K562 (cell line): ENCODE data around the gene MBOAT2. TPM values are rescaled to one million over a fixed set of nuclear protein-coding genes. Genes with fewer than 3 reads are reported as not detected.

Source experiments
- ATAC-seq: fragments of 200-7000 bp; cut with Tn5 transposase; 3 replicates; pipeline ENCODE4 v1.9.1; 2020; ENCODE audit warnings: moderate library complexity
- BruUV-seq: library from RNA; stranded (reverse); fragments of 400-500 nt; replicated peaks from 2 replicates; lab custom pipeline; 2021; lab: Mats Ljungman, UMichigan
- CTCF ChIA-PET: fragments of 300-600 bp; formaldehyde crosslinking; extraction: SDS; loops from one replicate; lab custom pipeline; 2021; ENCODE audit warnings: low intra/inter-chr PET ratio; lab: Yijun Ruan, JAX
- POLR2A ChIA-PET: fragments of 300-600, 350-650 bp; sonication (Branson Sonifier 250); formaldehyde crosslinking; extraction: SDS; loops from one replicate; lab custom pipeline; 2021; ENCODE audit warnings: antibody characterized with exemption, inconsistent platforms; lab: Yijun Ruan, JAX
- DNase-seq, 4 experiments: peaks; one replicate each; pipeline versions ENCODE4 v3.0.0 to v3.0.0-alpha.2; 2011 to 2018; ENCODE audit warnings: low spot score in 3 of 4, mixed read lengths in 3 of 4; ENCODE audit errors: extremely low read depth in 1 of 4
- FAIRE-seq: peaks from 2 replicates; lab custom pipeline; 2011; peaks lifted over from hg19 to GRCh38; lab: Jason Lieb, UNC
- H2AFZ ChIP-seq: 2 replicates; pipeline ENCODE4 v1.6.0; 2011; ENCODE audit warnings: low read depth, low read length, control low read depth, inconsistent platforms
- H3K27ac ChIP-seq: fragments of 200-600 bp; 3 replicates; pipeline ENCODE4 v1.8.0; 2011; ENCODE audit warnings: low read depth, mild to moderate bottlenecking, control low read depth, inconsistent platforms, low read length, moderate library complexity, mixed read lengths; ENCODE audit errors: extremely low read depth
- H3K27me3 ChIP-seq, 2 experiments: fragments of 300-600 bp in 1 of 2; 2 replicates in 1 of 2; 3 replicates in 1 of 2; pipeline versions ENCODE4 v1.6.0 to v1.8.0; 2011; ENCODE audit warnings: inconsistent platforms in 2 of 2, low read length in 2 of 2, mild to moderate bottlenecking in 1 of 2, mixed read lengths in 1 of 2, moderate library complexity in 1 of 2; ENCODE audit not compliant: control insufficient read depth in 2 of 2, insufficient read depth in 2 of 2
- H3K36me3 ChIP-seq: fragments of 300-600 bp; 3 replicates; pipeline ENCODE4 v1.8.0; 2011; ENCODE audit warnings: mild to moderate bottlenecking, low read length, inconsistent platforms; ENCODE audit not compliant: control insufficient read depth, insufficient read depth
- H3K4me1 ChIP-seq, 2 experiments: fragments of 200-600 bp in 1 of 2; replicated peaks in 1 of 2; 2 replicates in 1 of 2; 3 replicates in 1 of 2; pipeline versions ENCODE4 v1.5.1 to v1.8.0; 2011; ENCODE audit warnings: inconsistent platforms in 2 of 2, low read length in 2 of 2, mild to moderate bottlenecking in 1 of 2, mixed read lengths in 1 of 2, moderate library complexity in 1 of 2; ENCODE audit not compliant: control insufficient read depth in 2 of 2, insufficient read depth in 2 of 2
- H3K4me2 ChIP-seq: 2 replicates; pipeline ENCODE4 v1.6.1; 2011; ENCODE audit warnings: low read length, control low read depth, inconsistent platforms, mixed read lengths; ENCODE audit not compliant: insufficient read depth
- H3K4me3 ChIP-seq: fragments of 200-600 bp; sonication (generic), shearing (Covaris generic); 2 replicates; pipeline ENCODE4 v1.5.1; 2016; ENCODE audit warnings: control low read depth, inconsistent platforms
- H3K79me2 ChIP-seq: fragments of 200-600 bp; 3 replicates; pipeline ENCODE4 v1.8.0; 2011; ENCODE audit warnings: low read length, inconsistent platforms; ENCODE audit not compliant: control insufficient read depth, insufficient read depth
- H3K9ac ChIP-seq, 2 experiments: 2 replicates each; pipeline versions ENCODE4 v1.6.0 to v1.6.1; 2011; ENCODE audit warnings: low read depth in 2 of 2, low read length in 2 of 2, control low read depth in 1 of 2, inconsistent platforms in 1 of 2, mild to moderate bottlenecking in 1 of 2, mixed read lengths in 1 of 2; ENCODE audit not compliant: insufficient read depth in 1 of 2
- H3K9me1 ChIP-seq: one replicate; pipeline ENCODE4 v1.6.0; 2011; ENCODE audit warnings: inconsistent platforms, mild to moderate bottlenecking, low read length, moderate library complexity; ENCODE audit not compliant: control insufficient read depth, insufficient read depth
- H3K9me3 ChIP-seq: replicated peaks from 2 replicates; pipeline ENCODE4 v1.5.1; 2011; ENCODE audit warnings: low read depth, low read length, inconsistent platforms; ENCODE audit not compliant: control insufficient read depth, insufficient read depth
- H4K20me1 ChIP-seq: replicated peaks from 2 replicates; pipeline ENCODE4 v1.6.1; 2011; ENCODE audit warnings: low read length, inconsistent platforms, mixed read lengths; ENCODE audit not compliant: control insufficient read depth, insufficient read depth
- CREBBP ChIP-seq: IDR thresholded peaks from one replicate; pipeline ENCODE4 v1.6.1; 2012; ENCODE audit warnings: low read depth, mild to moderate bottlenecking, control low read depth, inconsistent platforms, low read length
- HCFC1 ChIP-seq: IDR thresholded peaks from 2 replicates; pipeline ENCODE4 v1.6.1; 2012; ENCODE audit warnings: low read depth, low read length, improper control_type of control experiment
- HSF4 ChIP-seq: fragments of 250-450 bp; sonication (Bioruptor Pico); IDR thresholded peaks from 2 replicates; pipeline ENCODE4 v2.1.2; 2022; ENCODE audit warnings: mild to moderate bottlenecking, moderate library complexity, borderline replicate concordance
- KLF16 ChIP-seq: IDR thresholded peaks from 2 replicates; pipeline ENCODE4 v1.6.1; 2016; ENCODE audit warnings: antibody characterized with exemption
- NR2C1 ChIP-seq, 2 experiments: fragments of 450-650 bp; IDR thresholded peaks; 2 replicates each; pipeline ENCODE4 v1.6.1; 2017; ENCODE audit warnings: mild to moderate bottlenecking in 2 of 2, antibody characterized with exemption in 1 of 2, inconsistent platforms in 1 of 2, missing compliant biosample characterization in 1 of 2, missing genetic modification characterization in 1 of 2
- PHB2 ChIP-seq: fragments of 450-650 bp; IDR thresholded peaks from 2 replicates; pipeline ENCODE4 v1.6.1; 2017; ENCODE audit warnings: low read depth
- ZFP30 ChIP-seq: fragments of 250-450 bp; sonication (Bioruptor Pico); IDR thresholded peaks from 2 replicates; pipeline ENCODE4 v1.8.0; 2022; ENCODE audit warnings: moderate library complexity, mild to moderate bottlenecking, inconsistent platforms, borderline replicate concordance
- ZNF232 ChIP-seq: sonication (generic); formaldehyde crosslinking; IDR thresholded peaks from 2 replicates; pipeline ENCODE4 v1.8.0; 2022; ENCODE audit warnings: mild to moderate bottlenecking, missing genetic modification reagents
- ZNF561 ChIP-seq: fragments of 450-650 bp; formaldehyde crosslinking; conservative IDR thresholded peaks from 2 replicates; pipeline ENCODE4 v1.4.0; 2020; ENCODE audit warnings: mild to moderate bottlenecking, moderate library complexity
- ZSCAN29 ChIP-seq: fragments of 450-650 bp; IDR thresholded peaks from 2 replicates; pipeline ENCODE4 v1.6.1; 2017
- WGBS: fragments of 100-300 bp; shearing (Covaris generic); methylation state at CpG from one replicate; pipeline ENCODE4 v1.1.6; 2016; ENCODE audit warnings: low coverage, mixed read lengths; ENCODE audit not compliant: insufficient coverage; ENCODE audit errors: missing lambda C conversion rate; 5-methylcytosine and 5-hydroxymethylcytosine counted together
- in situ Hi-C: fragments of 300-500 bp; cut with MboI; formaldehyde crosslinking; loops from 4 replicates; pipeline ENCODE4 v1.15.0; 2018; ENCODE audit warnings: inconsistent platforms, mixed read lengths
- intact Hi-C: fragments of 100-400 bp; cut with micrococcal nuclease; formaldehyde crosslinking; loops from 2 replicates; pipeline ENCODE4 v1.14.2; 2022
- polyA plus RNA-seq, 8 experiments: library from polyadenylated mRNA; depleted of rRNA in 4 of 8; stranded (reverse) in 5 of 8; unstranded in 3 of 8; fragments of >200 nt; fragmentation: Nextera tagmentation in 2 of 8; fragmentation: Illumina TruSeq in 1 of 8; extraction: Ambion mirVana in 2 of 8; extraction: Trizol in 1 of 8; gene quantifications; 2 replicates each; pipeline versions ENCODE4 v1.2.1 to v1.2.3, GENCODE V29; 2011 to 2014; ENCODE audit warnings: inconsistent platforms in 1 of 8, missing spikeins in 1 of 8
- total RNA-seq, 7 experiments: library from RNA; depleted of rRNA in 6 of 7; stranded (reverse); fragments of >200 nt in 6 of 7; fragmentation: Illumina TruSeq in 2 of 7; extraction: Trizol in 2 of 7; gene quantifications; 2 replicates each; pipeline versions ENCODE4 v1.2.1 to v1.2.3, GENCODE V29; 2011 to 2021; ENCODE audit warnings: low replicate concordance in 1 of 7
- TF ChIP-seq, protein P1 (sequence below): fragments of 250-450 bp; sonication (Bioruptor Pico); IDR thresholded peaks from 2 replicates; pipeline ENCODE4 v1.8.0; 2022; ENCODE audit warnings: moderate library complexity, mild to moderate bottlenecking, inconsistent platforms
- TF ChIP-seq, protein P2 (sequence below): fragments of 200-800 bp; sonication (Bioruptor generic); IDR thresholded peaks from 2 replicates; pipeline ENCODE4 v1.6.1; 2017; ENCODE audit warnings: missing genetic modification characterization, missing compliant biosample characterization
- TF ChIP-seq, protein P3 (sequence below): fragments of 250-450 bp; sonication (Bioruptor Pico); IDR thresholded peaks from 2 replicates; pipeline ENCODE4 v1.8.0; 2022; ENCODE audit warnings: inconsistent platforms
- TF ChIP-seq, protein P4 (sequence below): fragments of 450-650 bp; formaldehyde crosslinking; IDR thresholded peaks from 2 replicates; pipeline ENCODE4 v1.4.0; 2020; ENCODE audit warnings: mild to moderate bottlenecking
- TF ChIP-seq, protein P5 (sequence below), 3 experiments: fragments of 200-800 bp in 1 of 3; fragments of 250-450 bp in 1 of 3; fragments of 450-650 bp in 1 of 3; sonication (Bioruptor Pico) in 1 of 3; sonication (Bioruptor generic) in 1 of 3; formaldehyde crosslinking in 1 of 3; IDR thresholded peaks; 2 replicates each; pipeline versions ENCODE4 v1.6.1 to v1.8.0; 2016 to 2022; ENCODE audit warnings: mild to moderate bottlenecking in 2 of 3, missing genetic modification characterization in 2 of 3, missing compliant biosample characterization in 1 of 3, moderate library complexity in 1 of 3

Gene MBOAT2
- total and polyA plus RNA-seq, 9 of the 15 experiments (the other 6 are each of a cell fraction or from before 2014, with no cell fraction given), result 8.4 to 122 (median 27.6) TPM

DNA sequence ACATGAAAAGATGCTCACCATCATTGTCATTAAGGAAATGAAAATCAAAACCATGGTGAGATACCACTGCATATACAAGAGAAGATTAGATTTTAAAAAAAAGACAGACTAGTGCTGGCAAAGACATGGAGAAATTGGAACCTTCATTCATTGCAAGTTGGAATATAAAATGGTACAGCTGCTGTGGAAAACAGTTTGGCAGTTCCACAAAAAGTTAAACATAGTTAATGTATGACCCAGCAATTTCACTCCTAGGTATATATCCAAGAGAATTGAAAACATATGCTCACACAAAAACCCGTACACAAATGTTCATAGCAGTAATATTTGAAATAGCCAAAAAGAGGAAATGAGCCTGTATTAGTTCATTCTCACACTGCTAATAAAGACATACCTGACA is 33.7 kb upstream of the MBOAT2 start:
- CTCF ChIA-PET, result no interaction called here
- 33% methylated on average over 1 of the region's 1 CpG for WGBS
- intact Hi-C loops (no loop called here), in situ Hi-C loops (no loop called here)
- DNase-seq (no peak), FAIRE-seq (no peak), ATAC-seq (no peak)
- peaks cover 7 to 18% of the 10 kb centered on the region in 2 experiments; a peak in 4 of 5 replicates for H3K4me1 ChIP-seq
- H3K27me3 ChIP-seq, result no peaks in the 10 kb centered on the region
- BruUV-seq, result no TSS peak
- H2AFZ ChIP-seq, result no peak overlapping the region
- no peaks in the 10 kb centered on the region for H3K9me1 ChIP-seq
- H3K4me3 ChIP-seq, result no peak overlapping the region
- no peak overlapping the region for H3K4me2 ChIP-seq
- no peaks in the 10 kb centered on the region for H3K9me3 ChIP-seq
- no peak overlapping the region for H3K9ac ChIP-seq
- POLR2A ChIA-PET, result no interaction called here
- no peaks in the 10 kb centered on the region for H3K36me3 ChIP-seq
- H4K20me1 ChIP-seq, result no peaks in the 10 kb centered on the region
- no peak overlapping the region for H3K27ac ChIP-seq
- H3K79me2 ChIP-seq, result no peaks in the 10 kb centered on the region
- TF ChIP-seq, protein P1, sequence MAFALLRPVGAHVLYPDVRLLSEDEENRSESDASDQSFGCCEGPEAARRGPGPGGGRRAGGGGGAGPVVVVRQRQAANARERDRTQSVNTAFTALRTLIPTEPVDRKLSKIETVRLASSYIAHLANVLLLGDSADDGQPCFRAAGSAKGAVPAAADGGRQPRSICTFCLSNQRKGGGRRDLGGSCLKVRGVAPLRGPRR (CRISPR knock-in tag), result no peak
- TF ChIP-seq CREBBP, result no peak
- TF ChIP-seq ZSCAN29, result no peak
- TF ChIP-seq ZFP30, result no peak
- no peak for TF ChIP-seq NR2C1 (IDR thresholded peaks at IDR 0.05)
- TF ChIP-seq NR2C1 (tag; IDR thresholded peaks at IDR 0.05), result no peak
- no peak for TF ChIP-seq ZNF232 (CRISPR knock-in tag)
- no peak for TF ChIP-seq PHB2
- no peak for TF ChIP-seq HSF4 (CRISPR knock-in tag)
- TF ChIP-seq, protein P2, sequence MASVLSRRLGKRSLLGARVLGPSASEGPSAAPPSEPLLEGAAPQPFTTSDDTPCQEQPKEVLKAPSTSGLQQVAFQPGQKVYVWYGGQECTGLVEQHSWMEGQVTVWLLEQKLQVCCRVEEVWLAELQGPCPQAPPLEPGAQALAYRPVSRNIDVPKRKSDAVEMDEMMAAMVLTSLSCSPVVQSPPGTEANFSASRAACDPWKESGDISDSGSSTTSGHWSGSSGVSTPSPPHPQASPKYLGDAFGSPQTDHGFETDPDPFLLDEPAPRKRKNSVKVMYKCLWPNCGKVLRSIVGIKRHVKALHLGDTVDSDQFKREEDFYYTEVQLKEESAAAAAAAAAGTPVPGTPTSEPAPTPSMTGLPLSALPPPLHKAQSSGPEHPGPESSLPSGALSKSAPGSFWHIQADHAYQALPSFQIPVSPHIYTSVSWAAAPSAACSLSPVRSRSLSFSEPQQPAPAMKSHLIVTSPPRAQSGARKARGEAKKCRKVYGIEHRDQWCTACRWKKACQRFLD (CRISPR knock-in tag), result no peak
- TF ChIP-seq ZNF561 (CRISPR knock-in tag), result no peak
- TF ChIP-seq HCFC1, result no peak
- no peak for TF ChIP-seq KLF16
- TF ChIP-seq, protein P3, sequence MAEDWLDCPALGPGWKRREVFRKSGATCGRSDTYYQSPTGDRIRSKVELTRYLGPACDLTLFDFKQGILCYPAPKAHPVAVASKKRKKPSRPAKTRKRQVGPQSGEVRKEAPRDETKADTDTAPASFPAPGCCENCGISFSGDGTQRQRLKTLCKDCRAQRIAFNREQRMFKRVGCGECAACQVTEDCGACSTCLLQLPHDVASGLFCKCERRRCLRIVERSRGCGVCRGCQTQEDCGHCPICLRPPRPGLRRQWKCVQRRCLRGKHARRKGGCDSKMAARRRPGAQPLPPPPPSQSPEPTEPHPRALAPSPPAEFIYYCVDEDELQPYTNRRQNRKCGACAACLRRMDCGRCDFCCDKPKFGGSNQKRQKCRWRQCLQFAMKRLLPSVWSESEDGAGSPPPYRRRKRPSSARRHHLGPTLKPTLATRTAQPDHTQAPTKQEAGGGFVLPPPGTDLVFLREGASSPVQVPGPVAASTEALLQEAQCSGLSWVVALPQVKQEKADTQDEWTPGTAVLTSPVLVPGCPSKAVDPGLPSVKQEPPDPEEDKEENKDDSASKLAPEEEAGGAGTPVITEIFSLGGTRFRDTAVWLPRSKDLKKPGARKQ (CRISPR knock-in tag), result no peak
- TF ChIP-seq, protein P4, sequence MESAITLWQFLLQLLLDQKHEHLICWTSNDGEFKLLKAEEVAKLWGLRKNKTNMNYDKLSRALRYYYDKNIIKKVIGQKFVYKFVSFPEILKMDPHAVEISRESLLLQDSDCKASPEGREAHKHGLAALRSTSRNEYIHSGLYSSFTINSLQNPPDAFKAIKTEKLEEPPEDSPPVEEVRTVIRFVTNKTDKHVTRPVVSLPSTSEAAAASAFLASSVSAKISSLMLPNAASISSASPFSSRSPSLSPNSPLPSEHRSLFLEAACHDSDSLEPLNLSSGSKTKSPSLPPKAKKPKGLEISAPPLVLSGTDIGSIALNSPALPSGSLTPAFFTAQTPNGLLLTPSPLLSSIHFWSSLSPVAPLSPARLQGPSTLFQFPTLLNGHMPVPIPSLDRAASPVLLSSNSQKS (CRISPR knock-in tag), result no peak
- TF ChIP-seq, protein P5, sequence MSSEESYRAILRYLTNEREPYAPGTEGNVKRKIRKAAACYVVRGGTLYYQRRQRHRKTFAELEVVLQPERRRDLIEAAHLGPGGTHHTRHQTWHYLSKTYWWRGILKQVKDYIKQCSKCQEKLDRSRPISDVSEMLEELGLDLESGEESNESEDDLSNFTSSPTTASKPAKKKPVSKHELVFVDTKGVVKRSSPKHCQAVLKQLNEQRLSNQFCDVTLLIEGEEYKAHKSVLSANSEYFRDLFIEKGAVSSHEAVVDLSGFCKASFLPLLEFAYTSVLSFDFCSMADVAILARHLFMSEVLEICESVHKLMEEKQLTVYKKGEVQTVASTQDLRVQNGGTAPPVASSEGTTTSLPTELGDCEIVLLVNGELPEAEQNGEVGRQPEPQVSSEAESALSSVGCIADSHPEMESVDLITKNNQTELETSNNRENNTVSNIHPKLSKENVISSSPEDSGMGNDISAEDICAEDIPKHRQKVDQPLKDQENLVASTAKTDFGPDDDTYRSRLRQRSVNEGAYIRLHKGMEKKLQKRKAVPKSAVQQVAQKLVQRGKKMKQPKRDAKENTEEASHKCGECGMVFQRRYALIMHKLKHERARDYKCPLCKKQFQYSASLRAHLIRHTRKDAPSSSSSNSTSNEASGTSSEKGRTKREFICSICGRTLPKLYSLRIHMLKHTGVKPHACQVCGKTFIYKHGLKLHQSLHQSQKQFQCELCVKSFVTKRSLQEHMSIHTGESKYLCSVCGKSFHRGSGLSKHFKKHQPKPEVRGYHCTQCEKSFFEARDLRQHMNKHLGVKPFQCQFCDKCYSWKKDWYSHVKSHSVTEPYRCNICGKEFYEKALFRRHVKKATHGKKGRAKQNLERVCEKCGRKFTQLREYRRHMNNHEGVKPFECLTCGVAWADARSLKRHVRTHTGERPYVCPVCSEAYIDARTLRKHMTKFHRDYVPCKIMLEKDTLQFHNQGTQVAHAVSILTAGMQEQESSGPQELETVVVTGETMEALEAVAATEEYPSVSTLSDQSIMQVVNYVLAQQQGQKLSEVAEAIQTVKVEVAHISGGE (CRISPR knock-in tag; IDR thresholded peaks at IDR 0.05), result no peak
